GM10248 (cell line): ENCODE results near the gene IFNGR1.

Experiments used
- CTCF ChIA-PET: fragments of 300-600 bp; sonication (Branson Sonifier 250); formaldehyde crosslinking; extraction: SDS; loops from one replicate; lab custom pipeline; 2021; ENCODE audit warnings: antibody characterized with exemption; lab: Yijun Ruan, JAX
- POLR2A ChIA-PET: fragments of 350-650 bp; sonication (Branson Sonifier 250); formaldehyde crosslinking; extraction: SDS; loops from one replicate; lab custom pipeline; 2020; ENCODE audit warnings: antibody characterized with exemption; lab: Yijun Ruan, JAX
- DNase-seq: peaks from one replicate; pipeline ENCODE4 v3.0.0; 2012; ENCODE audit errors: extremely low spot score
- CTCF ChIP-seq: IDR thresholded peaks from 2 replicates; pipeline ENCODE4 v1.5.1; 2012; ENCODE audit warnings: mild to moderate bottlenecking, low read depth; ENCODE audit errors: extremely low read depth, missing control alignments, control extremely low read depth

Gene IFNGR1

GRCh38 chr6:137200288-137200687, 18.9 kb downstream of the IFNGR1 start:
- TF ChIP-seq CTCF = no peak
- POLR2A ChIA-PET = no interaction called here
- no peak for DNase-seq
- CTCF ChIA-PET = interaction anchor here (1.0 to 1.4 kb wide), 3 partner anchors 9 to 16 kb away, joined by 3 to 4 read pairs (median 3); no protein-coding TSS in a partner anchor

- POLR2A ChIA-PET = interaction anchor here (0.6 kb wide), 1 partner anchor 376 kb away, joined by 3 read pairs; the partner anchor contains the start of gene PEX7
- CTCF ChIA-PET = interaction anchor here (1.1 to 1.8 kb wide), 2 partner anchors 32 to 104 kb away, joined by 4 to 5 read pairs; no protein-coding TSS in a partner anchor
- TF ChIP-seq CTCF = no peak
- no peak for DNase-seq
Observed at GRCh38 chr6:137197684-137198645, 21.2 kb downstream of the IFNGR1 start.

GRCh38 chr6:137193256-137194070, 25.7 kb downstream of the IFNGR1 start:
- POLR2A ChIA-PET = no interaction called here
- DNase-seq = no peak
- no peak for TF ChIP-seq CTCF
- CTCF ChIA-PET = interaction anchor here (0.8 to 1.4 kb wide), 4 partner anchors 17 to 199 kb away, joined by 3 to 4 read pairs (median 3); no protein-coding TSS in a partner anchor

GRCh38 chr6:137192821-137193220, 26.4 kb downstream of the IFNGR1 start:
- TF ChIP-seq CTCF = no peak
- CTCF ChIA-PET = interaction anchor here (1.1 to 1.4 kb wide), 2 partner anchors 16 to 27 kb away, joined by 3 to 4 read pairs; no protein-coding TSS in a partner anchor
- no peak for DNase-seq
- POLR2A ChIA-PET = no interaction called here

GRCh38 chr6:137191670-137192069, 27.5 kb downstream of the IFNGR1 start:
- POLR2A ChIA-PET = no interaction called here
- no peak for DNase-seq
- TF ChIP-seq CTCF = no peak
- CTCF ChIA-PET = interaction anchor here (1.0 to 4.0 kb wide), 6 partner anchors 10 to 115 kb away, joined by 3 to 17 read pairs (median 4); no protein-coding TSS in a partner anchor

- ChIA-PET CTCF (interaction anchor here (0.7 to 4.0 kb wide), 6 partner anchors 8 to 115 kb away, joined by 3 to 17 read pairs (median 4); no protein-coding TSS in a partner anchor), POLR2A (no interaction called here)
- no peak for TF ChIP-seq CTCF
- no peak for DNase-seq
Observed at GRCh38 chr6:137191236-137191635, 27.9 kb downstream of the IFNGR1 start.
